LHCN-M2 (cell line): Measurements from ENCODE around the gene CFD. TPM values are rescaled to one million over a fixed set of nuclear protein-coding genes. Genes with fewer than 3 reads are reported as not detected.

Experiments used
- DNase-seq: peaks from one replicate; pipeline ENCODE4 v3.0.0-alpha.2; 2012; ENCODE audit warnings: low read depth
- total RNA-seq: library from RNA; depleted of rRNA; stranded (reverse); fragments of >200 nt; gene quantifications from 2 replicates; pipeline ENCODE4 v1.2.3, GENCODE V29; 2014; rRNA removed

The CFD gene
- total RNA-seq, 1 experiment from 2014 or later: not detected

- DNase-seq: no peak
Measured at GRCh38 chr19:906480-906879, 47.0 kb downstream of the CFD start.

GRCh38 chr19:907183-907853 is 47.9 kb downstream of the CFD start:
- no peak for DNase-seq

GRCh38 chr19:911197-912033 is 52.0 kb downstream of the CFD start:
- no peak for DNase-seq

GRCh38 chr19:912181-913079 is 53.0 kb downstream of the CFD start:
- DNase-seq: no peak

Other genes with a start within 250 kb of the CFD start
- 42.4 and 44.4 TPM in 2 replicates for gene POLRMT, start 226.1 kb upstream of the CFD start, total RNA-seq
- gene FGF22, start 219.8 kb upstream of the CFD start, total RNA-seq: not detected in 2 replicates
- gene RNF126, start 196.4 kb upstream of the CFD start, total RNA-seq: 73.6 and 88.4 TPM in 2 replicates
- gene FSTL3, start 183.3 kb upstream of the CFD start, total RNA-seq: 125 and 217 TPM in 2 replicates
- gene PRSS57, start 164.2 kb upstream of the CFD start, total RNA-seq: not detected in 2 replicates
- gene PALM, start 150.7 kb upstream of the CFD start, total RNA-seq: 2.2 and 2.3 TPM in 2 replicates
- 0.46 and 0.58 TPM in 2 replicates for gene MISP, start 108.6 kb upstream of the CFD start, total RNA-seq
- 425 and 475 TPM in 2 replicates for gene PTBP1, start 62.2 kb upstream of the CFD start, total RNA-seq
- 0.06 TPM in 1 of 2 replicates, not detected in the other for gene PLPPR3, start 37.7 kb upstream of the CFD start, total RNA-seq
- gene AZU1, start 31.8 kb upstream of the CFD start, total RNA-seq: not detected in 2 replicates
- not detected in 2 replicates for gene PRTN3, start 18.7 kb upstream of the CFD start, total RNA-seq
- gene ELANE, start 7.4 kb upstream of the CFD start, total RNA-seq: 0.11 TPM in 1 of 2 replicates, not detected in the other
- 36.3 and 38.7 TPM in 2 replicates for gene MED16, start 33.5 kb downstream of the CFD start, total RNA-seq
- gene RNU6-9, start 33.8 kb downstream of the CFD start, total RNA-seq: not detected in 2 replicates
- 40.3 and 42.7 TPM in 2 replicates for gene R3HDM4, start 53.6 kb downstream of the CFD start, total RNA-seq
- gene KISS1R, start 57.7 kb downstream of the CFD start, total RNA-seq: not detected in 2 replicates
- 3.1 and 3.4 TPM in 2 replicates for gene ARID3A, start 66.4 kb downstream of the CFD start, total RNA-seq
- 44.2 and 53.6 TPM in 2 replicates for gene WDR18, start 124.7 kb downstream of the CFD start, total RNA-seq
- gene GRIN3B, start 140.8 kb downstream of the CFD start, total RNA-seq: 0.11 and 0.19 TPM in 2 replicates
- gene TMEM259, start 161.5 kb downstream of the CFD start, total RNA-seq: 154 and 176 TPM in 2 replicates
- gene RNU6-2, start 161.9 kb downstream of the CFD start, total RNA-seq: not detected in 2 replicates
- 130 and 145 TPM in 2 replicates for gene CNN2, start 166.9 kb downstream of the CFD start, total RNA-seq
- gene ABCA7, start 180.4 kb downstream of the CFD start, total RNA-seq: 18.1 and 21.5 TPM in 2 replicates
- gene ARHGAP45, start 207.5 kb downstream of the CFD start, total RNA-seq: 0.13 and 0.57 TPM in 2 replicates
- gene POLR2E, start 235.7 kb downstream of the CFD start, total RNA-seq: 277 and 355 TPM in 2 replicates
- gene GPX4, start 244.3 kb downstream of the CFD start, total RNA-seq: 347 and 363 TPM in 2 replicates